Stimulated activated CD8-positive, alpha-beta memory T cell treated with anti-CD3 and anti-CD28 coated beads, Interleukin-2, amount 100 ng/mL, for 48 hours (primary cell): ENCODE data around the gene KPNA2.
"Not testable (repeated sequence)": the region's sequence is repeated elsewhere in the genome, so short reads cannot be mapped to it uniquely, and the experiment has no call there.

Experiments used
- DNase-seq, 2 donors: peaks; one replicate each; pipeline ENCODE4 v3.0.0-alpha.2; 2020; ENCODE audit warnings: low read depth in 2 of 2

The KPNA2 gene

GRCh38 chr17:68035523-68036303 is at the start of gene KPNA2:
Gene KPNA2, plus strand, starts transcription at chr17:68035735. Its CDS starts 1,398 bp downstream, at chr17:68037133.
- DNase-seq, result peak; percentile 83

GRCh38 chr17:67990909-67991308 is 44.6 kb upstream of the KPNA2 start:
- DNase-seq, result no peak

DNA sequence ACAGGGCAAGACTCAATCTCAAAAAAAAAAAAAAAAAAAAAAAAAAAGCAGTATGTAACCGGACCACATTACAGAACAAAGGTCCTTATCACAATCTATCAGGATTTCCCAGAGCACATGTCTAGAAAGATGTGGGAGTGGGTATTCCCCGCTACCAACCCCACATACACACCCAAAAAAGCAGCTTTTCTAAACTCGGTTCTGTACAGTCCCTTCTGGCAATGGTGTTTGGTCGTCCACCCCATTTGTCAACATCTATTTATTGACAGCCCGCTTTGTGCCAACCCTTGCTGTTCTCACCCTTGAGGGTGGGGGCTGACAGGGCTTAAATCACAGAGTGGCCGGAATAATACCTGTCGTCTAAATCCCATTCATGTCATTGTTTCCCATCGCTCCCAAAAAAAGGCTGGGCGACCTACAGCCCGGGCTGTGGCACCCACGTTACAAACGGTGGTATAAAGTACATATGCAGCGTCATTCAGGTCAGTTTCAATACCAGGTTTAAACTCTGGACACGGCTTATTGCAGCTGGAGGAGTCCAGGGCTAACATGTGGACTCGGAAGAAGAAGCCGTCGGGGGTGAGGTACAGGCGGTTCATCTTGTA is 42.9 kb upstream of the KPNA2 start:
- no peak for DNase-seq

DNA sequence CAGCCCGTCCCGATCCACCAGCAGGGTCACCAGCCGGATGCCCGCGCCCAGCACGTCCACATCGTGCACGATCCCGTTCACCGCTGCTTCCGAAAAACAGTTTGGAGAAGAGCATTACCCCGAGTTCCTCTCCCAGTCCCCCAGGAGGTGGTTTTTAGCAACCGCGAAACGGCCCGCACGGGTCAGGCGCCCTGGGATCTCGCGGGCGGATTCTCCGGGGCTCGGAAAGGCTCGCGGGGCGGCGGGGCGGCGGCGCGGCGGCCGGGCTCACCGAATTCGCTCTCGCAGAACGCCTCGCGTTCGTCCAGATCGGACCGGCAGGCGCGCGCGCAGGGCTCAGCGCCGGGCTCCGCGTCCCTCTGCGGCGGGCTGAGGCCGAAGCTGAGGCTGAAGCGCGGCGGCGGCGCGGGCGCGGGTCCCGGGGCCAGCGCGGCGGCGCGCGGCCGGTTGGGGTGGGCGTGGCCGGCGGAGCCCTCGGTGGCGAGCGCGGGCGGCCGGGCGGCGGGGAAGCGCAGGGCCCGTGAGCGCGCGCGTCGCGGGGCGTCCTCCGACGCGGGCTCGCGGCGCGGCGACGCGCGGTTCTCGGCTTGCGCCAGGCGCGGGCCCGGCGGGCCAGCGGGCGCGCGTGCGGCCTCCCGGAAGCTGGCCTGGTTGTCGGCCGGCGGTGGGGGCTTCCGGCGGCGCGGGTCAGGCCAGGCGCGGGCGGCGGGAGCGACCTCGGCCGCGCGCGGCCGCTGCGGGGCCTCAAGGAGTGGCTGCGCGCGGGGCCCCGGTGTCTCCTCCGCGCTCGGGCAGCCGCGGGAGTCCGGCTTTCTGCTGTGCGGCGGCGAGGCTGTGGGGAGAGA is 42.2 kb upstream of the KPNA2 start:
- peak; percentile 62 to 74 for DNase-seq

- DNase-seq, result no peak
Observed at GRCh38 chr17:67993998-67994361, 41.6 kb upstream of the KPNA2 start.

DNA sequence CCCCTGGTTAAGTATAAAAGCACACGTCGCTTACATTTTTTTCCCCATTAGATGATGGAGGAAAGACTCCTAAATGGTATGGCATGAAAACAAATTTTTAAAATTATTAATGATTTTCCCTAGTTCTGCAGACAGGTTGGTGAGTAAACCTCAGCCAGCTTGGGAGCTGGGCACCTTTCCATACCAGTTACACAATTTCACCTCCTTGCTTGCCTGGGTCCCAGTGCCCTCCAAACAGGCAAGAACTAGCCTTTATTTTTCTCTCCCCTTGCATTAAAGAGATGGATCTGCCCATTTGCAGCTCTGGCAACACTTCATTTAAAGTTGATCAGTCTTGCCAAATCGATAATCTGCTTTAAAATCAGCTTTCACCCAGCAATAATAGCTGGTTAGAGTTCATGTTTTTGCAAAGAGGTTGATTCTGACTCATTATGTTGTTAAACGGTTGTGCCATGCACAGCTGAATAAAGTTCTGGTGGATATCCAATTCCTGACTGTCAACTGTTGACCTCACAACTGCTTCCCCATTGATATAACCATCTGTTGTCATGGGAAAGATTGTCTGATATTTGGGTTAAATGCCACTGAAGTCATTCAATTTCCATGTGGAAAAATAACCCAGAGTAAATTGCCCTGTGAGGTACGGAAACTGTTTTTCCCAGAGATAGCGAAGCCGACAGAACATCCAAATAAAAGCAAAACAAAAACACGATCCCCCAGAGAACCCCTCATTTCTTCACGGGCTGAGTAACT is 40.5 kb upstream of the KPNA2 start:
- DNase-seq, result no peak

GRCh38 chr17:67995570-67996263 is 39.8 kb upstream of the KPNA2 start:
- no peak for DNase-seq

GRCh38 chr17:67996301-67997171 is 39.0 kb upstream of the KPNA2 start, which contains the start of gene C17orf58:
Gene C17orf58, minus strand, starts transcription at chr17:67996469. Its CDS starts 271 bp downstream, at chr17:67996198.
- not testable (repeated sequence) for DNase-seq

DNA sequence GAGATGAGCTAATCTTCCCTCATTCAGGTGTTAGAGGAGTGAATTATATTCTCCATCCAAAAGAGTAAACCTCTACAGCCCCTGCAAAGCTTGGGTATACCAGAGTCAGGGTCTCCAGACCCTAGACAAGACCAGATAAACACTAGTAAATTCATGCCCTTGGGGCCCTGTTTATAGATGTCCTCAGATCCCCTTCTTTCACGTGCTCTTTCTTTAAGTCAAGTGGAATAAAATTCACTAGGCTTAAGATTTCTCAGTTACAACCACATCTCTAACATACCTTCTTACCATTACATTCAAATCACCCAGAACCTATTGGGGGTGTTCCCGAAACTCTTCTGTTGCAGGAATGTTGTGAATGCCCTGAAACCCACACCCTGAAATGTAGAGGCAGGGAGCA is 37.1 kb upstream of the KPNA2 start:
- no peak for DNase-seq

- no peak for DNase-seq
Observed at GRCh38 chr17:67999291-67999911, 36.1 kb upstream of the KPNA2 start.

GRCh38 chr17:68004201-68004600 is 31.3 kb upstream of the KPNA2 start:
- no peak for DNase-seq

GRCh38 chr17:68006797-68007196 is 28.7 kb upstream of the KPNA2 start:
- DNase-seq, result no peak

DNA sequence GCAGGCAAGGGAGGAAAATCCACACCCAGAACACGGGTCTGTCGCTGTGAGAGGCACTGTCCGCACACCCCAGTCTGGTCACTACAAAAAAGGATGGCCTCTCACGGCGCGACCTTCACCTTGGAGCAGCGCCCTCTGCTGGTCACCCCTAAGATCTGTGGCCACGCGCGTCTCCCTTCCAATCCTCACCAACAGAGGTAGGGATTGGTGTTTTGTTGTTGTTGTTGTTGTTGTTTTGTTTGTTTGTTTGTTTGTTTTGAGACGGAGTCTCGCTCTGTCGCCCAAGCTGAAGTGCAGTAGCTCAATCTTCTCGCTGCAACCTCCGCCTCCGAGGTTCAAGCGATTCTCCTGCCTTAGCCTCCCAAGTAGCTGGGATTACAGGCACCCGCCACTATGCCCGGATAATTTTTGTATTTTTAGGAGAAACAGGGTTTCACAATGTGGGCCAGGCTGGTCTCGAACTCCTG is 24.3 kb upstream of the KPNA2 start:
- DNase-seq, result peak; percentile 61 to 63

DNA sequence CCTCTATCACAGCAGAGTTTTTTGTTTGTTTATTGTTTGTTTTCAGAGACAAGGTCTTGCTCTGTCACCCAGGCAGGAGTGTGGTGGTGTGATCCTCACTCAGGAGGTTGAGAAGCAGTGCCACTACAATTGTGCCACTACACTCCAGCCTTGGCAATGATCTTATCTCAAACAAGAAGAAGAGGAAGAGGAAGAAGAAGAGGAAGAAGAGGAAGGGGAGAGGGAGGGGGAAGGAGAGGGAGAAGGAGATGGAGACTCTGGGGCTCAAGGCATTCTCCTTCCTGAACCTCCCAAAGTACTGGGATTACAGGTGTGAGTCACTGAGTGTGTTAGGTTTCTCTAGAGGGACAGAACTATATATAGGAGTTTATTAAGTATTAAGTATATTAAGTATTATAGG is 22.1 kb upstream of the KPNA2 start:
- no peak for DNase-seq

DNA sequence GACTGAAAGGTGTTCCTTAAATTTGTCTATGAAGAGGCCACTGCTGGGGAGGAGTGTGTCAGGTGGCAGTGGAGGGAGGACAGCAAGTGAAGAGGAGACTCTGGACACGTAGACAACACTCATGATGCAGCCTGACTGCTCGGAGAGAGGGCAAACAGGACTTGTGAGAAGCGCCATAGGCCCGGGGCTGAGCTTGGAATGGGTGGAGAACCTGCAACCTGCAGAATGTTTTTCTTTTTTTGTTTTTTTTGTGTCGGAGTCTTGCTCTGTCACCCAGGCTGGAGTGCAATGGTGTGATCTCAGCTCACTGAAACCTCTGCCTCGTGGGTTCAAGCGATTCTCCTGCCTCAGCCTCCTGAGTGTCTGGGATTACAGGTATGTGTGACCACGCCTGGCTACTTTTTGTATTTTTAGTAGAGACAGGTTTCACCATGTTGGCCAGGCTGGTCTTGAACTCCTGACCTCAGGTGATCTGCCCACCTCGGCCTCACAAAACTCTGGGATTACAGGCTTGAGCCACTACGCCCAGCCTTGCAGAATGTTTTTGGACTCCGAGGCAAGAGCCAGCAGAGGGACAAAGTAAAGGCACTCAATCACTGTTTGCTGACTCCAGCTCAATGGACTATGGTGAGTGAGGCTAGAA is 20.3 kb upstream of the KPNA2 start:
- DNase-seq, result no peak

- no peak for DNase-seq
Observed at GRCh38 chr17:68016838-68017237, 18.7 kb upstream of the KPNA2 start.

- not testable (repeated sequence) for DNase-seq
Observed at GRCh38 chr17:68018493-68018892, 17.0 kb upstream of the KPNA2 start.

- no peak for DNase-seq
Observed at GRCh38 chr17:68019336-68019674, 16.2 kb upstream of the KPNA2 start.
